ENCODE measurements around the gene SCGB1A1. TPM values are rescaled to one million over a fixed set of nuclear protein-coding genes. Genes with fewer than 3 reads are reported as not detected.

SCGB1A1 gene
- total and polyA plus RNA-seq, 4 donors, result not detected

GRCh38 chr11:62409831-62410230 is 9.0 kb upstream of the SCGB1A1 start:
- no peak for DNase-seq (ENCODE audit: low spot score)
- no peaks in the 10 kb centered on the region for H3K27me3 ChIP-seq (ENCODE audit: control insufficient read depth in 4 of 4, insufficient read depth in 4 of 4, low read length in 3 of 4)
- TF ChIP-seq RAD21 (IDR thresholded peaks at IDR 0.05) (no peak), SP1 (IDR thresholded peaks at IDR 0.05) (no peak), HNF4A (conservative IDR thresholded peaks at IDR 0.05) (no peak), NR2F2 (IDR thresholded peaks at IDR 0.05) (no peak), FOXA1 (IDR thresholded peaks at IDR 0.05) (no peak), TAF1 (conservative IDR thresholded peaks at IDR 0.05) (no peak), ATF3 (IDR thresholded peaks at IDR 0.05) (no peak)
- no peak overlapping the region for H3K27ac ChIP-seq (ENCODE audit: low read depth in 1 of 2, low read length in 2 of 2)
- no peaks in the 10 kb centered on the region for H3K9me3 ChIP-seq (ENCODE audit: control insufficient read depth in 4 of 4, low read length in 3 of 4)
- no peak overlapping the region for H3K9ac ChIP-seq (ENCODE audit: low read depth in 1 of 2, low read length in 2 of 2)
- no peak overlapping the region for H3K4me3 ChIP-seq (ENCODE audit: low read depth in 1 of 3, low read length in 3 of 3)
- peaks cover 0 to 2% (median 0%) of the 10 kb centered on the region in 4 donors for H3K4me1 ChIP-seq (ENCODE audit: control insufficient read depth in 4 of 4, insufficient read depth in 4 of 4, low read length in 3 of 4)
- WGBS, result 97% methylated on average over 8 of the region's 8 CpGs
- no peaks in the 10 kb centered on the region for H3K36me3 ChIP-seq (ENCODE audit: control insufficient read depth in 4 of 4, insufficient read depth in 3 of 4, low read depth in 1 of 4, low read length in 3 of 4)

- H3K27me3 ChIP-seq (ENCODE audit: control insufficient read depth in 4 of 4, insufficient read depth in 4 of 4, low read length in 3 of 4), result no peaks in the 10 kb centered on the region
- TF ChIP-seq NR2F2 (IDR thresholded peaks at IDR 0.05), result no peak
- TF ChIP-seq GABPA (IDR thresholded peaks at IDR 0.05 in 1 of 2, conservative IDR thresholded peaks at IDR 0.05 in 1 of 2), result no peak
- TF ChIP-seq SP1 (IDR thresholded peaks at IDR 0.05), result no peak
- no peak for TF ChIP-seq YY1 (IDR thresholded peaks at IDR 0.05)
- no peak for TF ChIP-seq REST (IDR thresholded peaks at IDR 0.05)
- no peak for TF ChIP-seq TAF1 (conservative IDR thresholded peaks at IDR 0.05)
- no peak for TF ChIP-seq MAX (IDR thresholded peaks at IDR 0.05)
- no peak for TF ChIP-seq RAD21 (IDR thresholded peaks at IDR 0.05)
- no peak for TF ChIP-seq ATF3 (IDR thresholded peaks at IDR 0.05)
- no peak for TF ChIP-seq ZBTB33 (IDR thresholded peaks at IDR 0.05)
- 88% methylated on average over 8 of the region's 8 CpGs for WGBS
Measured at GRCh38 chr11:62410972-62411371, 7.9 kb upstream of the SCGB1A1 start.

More at GRCh38 chr11:62410972-62411371, 7.9 kb upstream of the SCGB1A1 start:
- no peaks in the 10 kb centered on the region for H3K36me3 ChIP-seq (ENCODE audit: control insufficient read depth in 4 of 4, insufficient read depth in 3 of 4, low read depth in 1 of 4, low read length in 3 of 4)
- H3K4me1 ChIP-seq (ENCODE audit: control insufficient read depth in 4 of 4, insufficient read depth in 4 of 4, low read length in 3 of 4), result no peaks in the 10 kb centered on the region
- no peak overlapping the region for H3K4me3 ChIP-seq (ENCODE audit: low read depth in 1 of 3, low read length in 3 of 3)
- H3K27ac ChIP-seq (ENCODE audit: low read depth in 1 of 2, low read length in 2 of 2), result no peak overlapping the region
- no peaks in the 10 kb centered on the region for H3K9me3 ChIP-seq (ENCODE audit: control insufficient read depth in 4 of 4, low read length in 3 of 4)
- no peak for DNase-seq (ENCODE audit: low spot score)
- H3K9ac ChIP-seq (ENCODE audit: low read depth in 1 of 2, low read length in 2 of 2), result no peak overlapping the region

Data from liver (tissue), 9 donors.